ENCODE measurements around the gene CAMTA1.

DNA sequence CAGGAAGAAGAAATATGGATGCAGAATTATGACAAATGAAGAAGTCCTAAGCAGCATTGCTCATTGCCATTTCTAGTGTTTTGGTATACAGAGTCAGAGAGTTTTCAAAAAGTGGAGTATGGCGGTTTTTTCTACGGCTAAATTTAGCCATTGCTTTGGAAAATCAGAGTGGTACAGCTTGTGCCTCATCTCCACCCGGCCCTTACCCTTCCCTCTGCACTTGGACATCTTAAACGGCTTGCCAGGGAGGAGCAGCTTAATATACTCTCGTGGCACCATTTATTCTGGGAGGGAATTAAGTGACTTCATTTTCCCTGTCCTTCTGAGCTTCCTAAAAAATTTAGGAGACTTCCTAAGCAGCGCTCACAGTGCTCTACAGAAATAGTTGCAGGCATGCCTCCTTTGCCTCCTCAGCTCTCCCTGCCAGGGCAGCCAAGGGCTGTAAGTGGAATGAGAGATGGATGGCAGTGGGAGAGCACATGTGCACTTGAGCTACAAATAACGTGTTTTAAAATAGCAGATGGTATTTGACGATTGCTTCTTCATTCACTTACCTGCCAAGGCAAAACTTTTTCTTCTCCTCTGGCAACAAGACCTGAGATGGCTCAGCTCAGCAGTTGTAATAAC is 934.3 kb downstream of the CAMTA1 start:
- TF ChIP-seq EZH2phosphoT487 (conservative IDR thresholded peaks at IDR 0.05; ENCODE audit: low read length): no peak
- TF ChIP-seq, protein P1, sequence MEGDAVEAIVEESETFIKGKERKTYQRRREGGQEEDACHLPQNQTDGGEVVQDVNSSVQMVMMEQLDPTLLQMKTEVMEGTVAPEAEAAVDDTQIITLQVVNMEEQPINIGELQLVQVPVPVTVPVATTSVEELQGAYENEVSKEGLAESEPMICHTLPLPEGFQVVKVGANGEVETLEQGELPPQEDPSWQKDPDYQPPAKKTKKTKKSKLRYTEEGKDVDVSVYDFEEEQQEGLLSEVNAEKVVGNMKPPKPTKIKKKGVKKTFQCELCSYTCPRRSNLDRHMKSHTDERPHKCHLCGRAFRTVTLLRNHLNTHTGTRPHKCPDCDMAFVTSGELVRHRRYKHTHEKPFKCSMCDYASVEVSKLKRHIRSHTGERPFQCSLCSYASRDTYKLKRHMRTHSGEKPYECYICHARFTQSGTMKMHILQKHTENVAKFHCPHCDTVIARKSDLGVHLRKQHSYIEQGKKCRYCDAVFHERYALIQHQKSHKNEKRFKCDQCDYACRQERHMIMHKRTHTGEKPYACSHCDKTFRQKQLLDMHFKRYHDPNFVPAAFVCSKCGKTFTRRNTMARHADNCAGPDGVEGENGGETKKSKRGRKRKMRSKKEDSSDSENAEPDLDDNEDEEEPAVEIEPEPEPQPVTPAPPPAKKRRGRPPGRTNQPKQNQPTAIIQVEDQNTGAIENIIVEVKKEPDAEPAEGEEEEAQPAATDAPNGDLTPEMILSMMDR (IDR thresholded peaks at IDR 0.05; ENCODE audit: insufficient read depth, low read length, poor library complexity, severe bottlenecking): no peak

All from SU-DHL-6 (cell line).